ENCODE measurements around the gene ATP2C2. TPM values are rescaled to one million over a fixed set of nuclear protein-coding genes. Genes with fewer than 3 reads are reported as not detected.

ATP2C2 gene
- total and polyA plus RNA-seq, 7 experiments from 2014 or later = 0.20 TPM; not detected in 6

DNA sequence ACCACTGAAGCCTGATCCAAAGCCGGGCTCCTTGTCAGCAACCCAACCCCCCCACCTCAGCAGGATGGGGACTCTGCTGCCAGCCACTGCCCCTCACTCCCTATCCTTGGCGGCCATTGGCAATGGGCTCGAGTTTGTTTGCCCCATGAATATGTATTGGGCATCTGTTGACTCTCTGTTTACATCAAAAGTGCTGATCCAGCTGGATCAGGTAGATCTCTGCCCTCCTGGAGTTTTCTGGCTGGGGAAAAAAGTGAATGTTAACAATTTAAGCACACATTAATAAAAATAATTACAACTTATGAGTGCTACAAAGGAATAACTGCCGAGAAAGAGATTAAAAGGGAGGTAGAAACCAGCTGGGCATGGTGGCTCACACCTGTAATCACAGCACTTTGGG, 62.5 kb downstream of the ATP2C2 start:
- H3K4me1 ChIP-seq (ENCODE audit: control insufficient read depth in 2 of 2, insufficient read depth in 2 of 2, low read length in 2 of 2) = no peaks in the 10 kb centered on the region
- Mint-ChIP-seq H3K27me3 (peaks cover 10 to 39% (median 13%) of the 10 kb centered on the region in 5 donors), H3K4me3 (no peak overlapping the region), H3K9me3 (no peaks in the 10 kb centered on the region), H3K4me1 (no peaks in the 10 kb centered on the region), H3K36me3 (no peaks in the 10 kb centered on the region), H3K27ac (peak overlapping the region in 1 of 9 donors; percentile 31)
- no peaks in the 10 kb centered on the region for H3K9me3 ChIP-seq (ENCODE audit: control insufficient read depth in 2 of 3, low read length in 3 of 3)
- CTCF ChIA-PET = no interaction called here
- DNase-seq = no peak
- no peaks in the 10 kb centered on the region for H3K36me3 ChIP-seq (ENCODE audit: control insufficient read depth in 2 of 3, insufficient read depth in 3 of 3, low read length in 3 of 3)
- ATAC-seq = no peak
- no peak overlapping the region for H3K4me3 ChIP-seq (ENCODE audit: low read length)
- POLR2A ChIA-PET = no interaction called here
- no peak overlapping the region for H3K27ac ChIP-seq (ENCODE audit: low read depth, low read length)
- intact Hi-C loops (cut with micrococcal nuclease) = no loop called here
- H3K27me3 ChIP-seq (ENCODE audit: control insufficient read depth in 2 of 2, insufficient read depth in 2 of 2, low read length in 2 of 2) = no peaks in the 10 kb centered on the region

DNA sequence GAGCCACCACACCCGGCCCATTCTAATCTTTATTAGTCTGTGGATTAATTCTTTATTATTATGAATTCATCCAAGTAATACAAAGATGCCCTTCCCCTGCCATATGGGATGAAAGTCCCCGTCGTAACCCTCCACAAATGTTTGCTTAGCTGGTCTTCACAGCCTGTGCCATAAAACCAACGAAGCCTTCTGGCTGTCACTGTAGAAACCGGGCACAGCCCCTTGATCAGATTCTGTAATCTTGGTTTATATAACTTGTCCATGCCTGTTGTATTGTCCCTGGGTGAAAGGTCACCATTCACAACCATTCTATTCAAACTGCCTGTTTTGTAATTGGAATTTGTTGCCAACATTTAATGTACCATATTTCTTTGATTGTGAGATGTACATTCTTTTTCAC, 66.5 kb downstream of the ATP2C2 start:
- Histone ChIP-seq H3K36me3 (ENCODE audit: control insufficient read depth in 2 of 3, insufficient read depth in 3 of 3, low read length in 3 of 3) (no peaks in the 10 kb centered on the region), H3K27ac (ENCODE audit: low read depth, low read length) (no peak overlapping the region), H3K27me3 (ENCODE audit: control insufficient read depth in 2 of 2, insufficient read depth in 2 of 2, low read length in 2 of 2) (no peaks in the 10 kb centered on the region), H3K4me1 (ENCODE audit: control insufficient read depth in 2 of 2, insufficient read depth in 2 of 2, low read length in 2 of 2) (no peaks in the 10 kb centered on the region), H3K4me3 (ENCODE audit: low read length) (no peak overlapping the region), H3K9me3 (ENCODE audit: control insufficient read depth in 2 of 3, low read length in 3 of 3) (no peaks in the 10 kb centered on the region)
- CTCF ChIA-PET = no interaction called here
- Mint-ChIP-seq H3K27ac (no peak overlapping the region), H3K4me3 (no peak overlapping the region), H3K9me3 (no peaks in the 10 kb centered on the region), H3K36me3 (no peaks in the 10 kb centered on the region), H3K4me1 (no peaks in the 10 kb centered on the region), H3K27me3 (peaks cover 0 to 21% (median 8%) of the 10 kb centered on the region in 5 donors)
- POLR2A ChIA-PET = no interaction called here
- ATAC-seq (no peak), DNase-seq (no peak)
- intact Hi-C loops (cut with micrococcal nuclease) = no loop called here

DNA sequence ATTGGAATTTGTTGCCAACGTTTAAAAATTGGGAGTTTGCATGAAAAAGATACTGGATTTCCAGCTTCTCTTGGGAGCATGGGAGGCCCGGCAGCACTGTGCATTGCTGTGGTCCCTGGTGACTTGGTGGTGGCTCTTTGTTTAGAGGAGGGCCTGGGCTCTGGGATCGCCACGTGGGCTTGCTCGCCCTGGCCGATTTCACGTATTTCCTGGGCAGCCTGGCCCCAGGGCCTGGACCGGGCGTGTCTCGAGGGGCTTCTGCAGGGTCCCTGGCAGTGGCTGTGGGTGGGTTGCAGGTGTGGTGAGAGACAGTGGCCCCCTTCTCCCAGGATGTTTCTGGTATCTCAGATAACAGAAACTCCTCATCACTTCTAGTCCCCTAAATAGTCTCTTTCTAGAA, 67.9 kb downstream of the ATP2C2 start:
- Histone ChIP-seq H3K27ac (ENCODE audit: low read depth, low read length) (no peak overlapping the region), H3K36me3 (ENCODE audit: control insufficient read depth in 2 of 3, insufficient read depth in 3 of 3, low read length in 3 of 3) (no peaks in the 10 kb centered on the region), H3K9me3 (ENCODE audit: control insufficient read depth in 2 of 3, low read length in 3 of 3) (no peaks in the 10 kb centered on the region), H3K4me1 (ENCODE audit: control insufficient read depth in 2 of 2, insufficient read depth in 2 of 2, low read length in 2 of 2) (no peaks in the 10 kb centered on the region), H3K4me3 (ENCODE audit: low read length) (no peak overlapping the region), H3K27me3 (ENCODE audit: control insufficient read depth in 2 of 2, insufficient read depth in 2 of 2, low read length in 2 of 2) (no peaks in the 10 kb centered on the region)
- Mint-ChIP-seq H3K9me3 (no peaks in the 10 kb centered on the region), H3K4me1 (no peaks in the 10 kb centered on the region), H3K27me3 (peaks cover 0 to 20% (median 0%) of the 10 kb centered on the region in 5 donors), H3K36me3 (no peaks in the 10 kb centered on the region), H3K27ac (no peak overlapping the region), H3K4me3 (no peak overlapping the region)
- ChIA-PET POLR2A (no interaction called here), CTCF (no interaction called here)
- ATAC-seq (no peak), DNase-seq (no peak)
- intact Hi-C loops (cut with micrococcal nuclease) = no loop called here

DNA sequence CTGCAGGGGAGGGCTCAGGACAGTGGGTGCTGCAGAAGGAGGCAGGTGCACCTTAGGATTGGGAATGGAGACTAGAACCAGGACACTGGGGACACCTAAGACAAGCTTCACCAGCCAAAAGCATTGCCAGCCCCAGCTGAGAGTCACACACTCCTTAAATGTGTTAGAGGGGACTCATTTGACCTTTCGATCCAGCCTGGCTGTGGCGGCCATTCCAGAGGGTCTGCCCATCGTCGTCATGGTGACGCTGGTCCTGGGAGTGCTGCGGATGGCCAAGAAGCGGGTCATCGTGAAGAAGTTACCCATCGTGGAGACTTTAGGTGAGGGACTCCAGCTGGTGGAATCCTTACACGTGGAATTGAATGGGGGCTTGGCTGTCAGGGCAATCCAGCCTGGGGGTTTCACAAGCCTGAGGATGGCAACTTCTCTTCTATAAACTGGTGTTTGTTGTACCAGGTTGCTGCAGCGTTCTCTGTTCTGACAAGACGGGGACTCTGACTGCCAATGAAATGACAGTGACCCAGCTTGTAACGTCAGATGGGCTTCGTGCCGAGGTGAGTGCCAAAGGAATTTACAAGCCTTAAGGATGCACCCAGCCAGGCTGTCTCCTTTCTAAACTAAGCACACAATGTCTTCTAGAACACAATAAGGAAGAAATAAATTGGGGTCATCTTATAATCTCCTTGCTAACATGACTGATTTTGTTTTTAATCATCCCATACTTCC, 70.8 kb downstream of the ATP2C2 start:
- Histone ChIP-seq H3K9me3 (ENCODE audit: control insufficient read depth in 2 of 3, low read length in 3 of 3) (no peaks in the 10 kb centered on the region), H3K27ac (ENCODE audit: low read depth, low read length) (no peak overlapping the region), H3K36me3 (ENCODE audit: control insufficient read depth in 2 of 3, insufficient read depth in 3 of 3, low read length in 3 of 3) (no peaks in the 10 kb centered on the region), H3K4me3 (ENCODE audit: low read length) (no peak overlapping the region), H3K27me3 (ENCODE audit: control insufficient read depth in 2 of 2, insufficient read depth in 2 of 2, low read length in 2 of 2) (no peaks in the 10 kb centered on the region), H3K4me1 (ENCODE audit: control insufficient read depth in 2 of 2, insufficient read depth in 2 of 2, low read length in 2 of 2) (no peaks in the 10 kb centered on the region)
- ChIA-PET POLR2A (no interaction called here), CTCF (no interaction called here)
- Mint-ChIP-seq H3K4me1 (no peaks in the 10 kb centered on the region), H3K36me3 (no peaks in the 10 kb centered on the region), H3K9me3 (no peaks in the 10 kb centered on the region), H3K4me3 (no peak overlapping the region), H3K27ac (no peak overlapping the region), H3K27me3 (peaks cover 6 to 22% (median 13%) of the 10 kb centered on the region in 5 donors)
- intact Hi-C loops (cut with micrococcal nuclease) = no loop called here
- DNase-seq (no peak), ATAC-seq (no peak)

DNA sequence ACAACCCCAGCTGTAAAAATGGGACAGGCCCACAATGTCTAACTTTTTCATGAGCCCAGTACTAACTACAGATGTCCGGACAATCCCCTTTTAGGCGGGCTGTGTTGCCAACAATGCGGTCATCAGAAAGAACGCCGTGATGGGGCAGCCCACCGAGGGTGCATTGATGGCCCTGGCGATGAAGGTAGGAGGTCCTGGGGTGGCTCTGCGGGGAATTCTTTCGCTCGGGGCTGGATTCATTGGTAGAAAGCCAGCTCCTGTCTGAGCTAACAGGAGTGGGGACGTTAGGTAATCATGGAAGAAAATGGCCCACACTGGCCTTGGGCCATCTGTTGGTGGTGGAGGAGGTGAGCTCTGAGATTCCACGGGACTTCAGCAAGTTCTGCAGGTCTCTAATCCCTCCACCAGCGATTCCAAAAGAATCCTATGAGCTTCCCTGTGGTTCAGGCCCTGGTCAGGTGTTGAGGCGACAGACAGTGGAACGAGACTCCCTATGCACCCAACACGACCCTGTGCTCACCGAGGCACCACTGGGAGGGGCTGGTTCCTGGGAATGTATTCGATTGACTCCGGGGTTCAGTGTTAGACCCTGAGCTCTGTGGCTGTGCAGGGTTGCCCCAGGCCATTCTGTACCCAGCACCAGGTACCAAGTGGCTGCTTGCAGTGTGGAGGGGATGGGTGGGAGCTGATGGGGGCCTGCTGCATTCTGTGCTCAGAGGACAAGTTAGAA, 74.2 kb downstream of the ATP2C2 start:
- H3K4me1 ChIP-seq (ENCODE audit: control insufficient read depth in 2 of 2, insufficient read depth in 2 of 2, low read length in 2 of 2) = no peaks in the 10 kb centered on the region
- no peak overlapping the region for H3K27ac ChIP-seq (ENCODE audit: low read depth, low read length)
- Mint-ChIP-seq H3K27me3 (peaks cover 6 to 26% (median 24%) of the 10 kb centered on the region in 5 donors), H3K27ac (no peak overlapping the region), H3K4me1 (no peaks in the 10 kb centered on the region), H3K9me3 (no peaks in the 10 kb centered on the region), H3K4me3 (no peak overlapping the region), H3K36me3 (no peaks in the 10 kb centered on the region)
- intact Hi-C loops (cut with micrococcal nuclease) = no loop called here
- ATAC-seq (no peak), DNase-seq (no peak)
- ChIA-PET CTCF (no interaction called here), POLR2A (interaction anchor here (0.6 kb wide), 1 partner anchor 293 kb away, joined by 3 read pairs; no protein-coding TSS in a partner anchor)
- H3K9me3 ChIP-seq (ENCODE audit: control insufficient read depth in 2 of 3, low read length in 3 of 3) = no peaks in the 10 kb centered on the region
- no peak overlapping the region for H3K4me3 ChIP-seq (ENCODE audit: low read length)
- H3K27me3 ChIP-seq (ENCODE audit: control insufficient read depth in 2 of 2, insufficient read depth in 2 of 2, low read length in 2 of 2) = no peaks in the 10 kb centered on the region
- no peaks in the 10 kb centered on the region for H3K36me3 ChIP-seq (ENCODE audit: control insufficient read depth in 2 of 3, insufficient read depth in 3 of 3, low read length in 3 of 3)

DNA sequence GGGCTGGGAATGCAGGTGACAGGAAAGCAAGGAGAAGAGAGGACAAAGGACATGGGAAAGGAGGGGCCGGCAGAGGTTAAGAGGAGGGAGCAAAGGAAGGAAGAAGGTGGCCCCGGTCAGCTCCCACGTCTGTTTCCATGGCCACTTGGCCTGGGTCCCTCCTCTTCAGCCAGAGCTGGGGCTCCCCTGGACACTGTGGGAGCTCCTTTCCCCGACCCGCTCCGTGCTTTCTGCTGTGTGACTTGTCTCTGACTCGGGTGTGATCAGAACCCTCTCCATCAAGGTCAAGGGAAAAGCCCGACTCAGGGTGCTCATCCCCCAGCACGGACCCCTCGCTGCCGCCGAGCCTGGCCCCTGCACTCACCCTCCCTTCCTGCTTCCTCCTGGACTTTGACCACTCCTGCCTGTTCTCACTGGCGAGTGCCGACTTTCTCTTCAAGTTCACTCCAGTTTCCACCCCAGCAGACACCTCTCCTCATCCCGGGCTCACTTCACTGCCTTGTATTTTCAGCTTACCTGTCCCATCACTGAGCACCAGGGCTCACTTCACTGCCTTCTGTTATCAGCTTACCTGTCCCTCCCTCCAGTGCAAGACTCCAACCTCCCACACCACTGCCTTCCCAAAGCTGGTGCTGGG, 74.9 kb downstream of the ATP2C2 start:
- no peak overlapping the region for H3K27ac Mint-ChIP-seq
- no peak overlapping the region for H3K4me3 ChIP-seq (ENCODE audit: low read length)
- DNase-seq = no peak
- CTCF ChIA-PET = no interaction called here
- no peaks in the 10 kb centered on the region for H3K9me3 Mint-ChIP-seq
- H3K36me3 ChIP-seq (ENCODE audit: control insufficient read depth in 2 of 3, insufficient read depth in 3 of 3, low read length in 3 of 3) = no peaks in the 10 kb centered on the region
- H3K27me3 ChIP-seq (ENCODE audit: control insufficient read depth in 2 of 2, insufficient read depth in 2 of 2, low read length in 2 of 2) = no peaks in the 10 kb centered on the region
- intact Hi-C loops (cut with micrococcal nuclease) = no loop called here
- peaks cover 6 to 26% (median 24%) of the 10 kb centered on the region in 5 donors for H3K27me3 Mint-ChIP-seq
- H3K27ac ChIP-seq (ENCODE audit: low read depth, low read length) = no peak overlapping the region
- POLR2A ChIA-PET = no interaction called here
- no peaks in the 10 kb centered on the region for H3K4me1 Mint-ChIP-seq
- no peaks in the 10 kb centered on the region for H3K4me1 ChIP-seq (ENCODE audit: control insufficient read depth in 2 of 2, insufficient read depth in 2 of 2, low read length in 2 of 2)
- no peak overlapping the region for H3K4me3 Mint-ChIP-seq
- H3K9me3 ChIP-seq (ENCODE audit: control insufficient read depth in 2 of 3, low read length in 3 of 3) = no peaks in the 10 kb centered on the region
- ATAC-seq = no peak
- no peaks in the 10 kb centered on the region for H3K36me3 Mint-ChIP-seq

Data from naive thymus-derived CD4-positive, alpha-beta T cell (primary cell).